Thyroid gland (tissue), 4 donors: Measurements from ENCODE around the gene CHAF1B.

Experiments used
- CTCF ChIP-seq, 6 experiments: fragments of 200-600 bp in 3 of 6; fragments of 450-650 bp in 3 of 6; sonication (generic) in 3 of 6; IDR thresholded peaks; one replicate each; pipeline ENCODE4 v1.5.1; 2016 to 2019; ENCODE audit warnings: antibody characterized with exemption in 6 of 6, mild to moderate bottlenecking in 2 of 6, inconsistent platforms in 1 of 6, moderate library complexity in 1 of 6
- POLR2A ChIP-seq, 2 donors: fragments of 450-650 bp; IDR thresholded peaks; one replicate each; pipeline ENCODE4 v1.6.1; 2017; ENCODE audit warnings: antibody characterized with exemption in 2 of 2, mild to moderate bottlenecking in 2 of 2, moderate library complexity in 1 of 2

GRCh38 chr21:36454093-36454531 is 68.9 kb downstream of the CHAF1B start:
- TF ChIP-seq CTCF (IDR thresholded peaks at IDR 0.05), result no peak
- no peak for TF ChIP-seq POLR2A (IDR thresholded peaks at IDR 0.05)
